HL-60 (cell line): ENCODE measurements around the gene ZNF613.

Experiments
- DNase-seq, 2 experiments: peaks; one replicate each; pipeline ENCODE4 v3.0.0-alpha.2; 2010 to 2020; ENCODE audit warnings: low read depth in 1 of 2, low spot score in 1 of 2
- H3K27ac ChIP-seq: fragments of 250-450 bp; sonication (Bioruptor Pico); replicated peaks from 2 replicates; pipeline ENCODE4 v1.5.1; 2020; ENCODE audit warnings: mild to moderate bottlenecking, moderate library complexity
- H3K27me3 ChIP-seq: fragments of 250-450 bp; sonication (Bioruptor Pico); 2 replicates; pipeline ENCODE4 v1.5.1; 2021; ENCODE audit warnings: mild to moderate bottlenecking, moderate library complexity; ENCODE audit not compliant: insufficient read depth, poor library complexity, severe bottlenecking
- H3K4me3 ChIP-seq: replicated peaks from 2 replicates; pipeline ENCODE4 v1.5.1; 2011; ENCODE audit warnings: mild to moderate bottlenecking, control low read depth, low read length; ENCODE audit not compliant: insufficient read depth
- CTCF ChIP-seq: IDR thresholded peaks from one replicate; pipeline ENCODE4 v1.5.1; 2011; ENCODE audit warnings: low read length, control low read depth, inconsistent platforms; ENCODE audit not compliant: insufficient read depth
- GABPA ChIP-seq: IDR thresholded peaks from 2 replicates; pipeline ENCODE4 v1.6.1; 2012; ENCODE audit warnings: low read depth
- POLR2AphosphoS5 ChIP-seq: IDR thresholded peaks from 2 replicates; pipeline ENCODE4 v1.6.1; 2012; ENCODE audit warnings: low read depth
- REST ChIP-seq: IDR thresholded peaks from 2 replicates; pipeline ENCODE4 v1.6.1; 2012; ENCODE audit warnings: low read depth; ENCODE audit not compliant: insufficient replicate concordance
- SPI1 ChIP-seq: IDR thresholded peaks from 2 replicates; pipeline ENCODE4 v1.6.1; 2012; ENCODE audit warnings: low read depth, mild to moderate bottlenecking, borderline replicate concordance

Gene ZNF613

GRCh38 chr19:51938936-51939335 is 11.7 kb downstream of the ZNF613 start:
- TF ChIP-seq POLR2AphosphoS5 (no peak), CTCF (no peak), SPI1 (no peak), REST (no peak), GABPA (no peak)
- no peaks in the 10 kb centered on the region for H3K27me3 ChIP-seq
- H3K4me3 ChIP-seq, result no peak overlapping the region
- no peak overlapping the region for H3K27ac ChIP-seq
- no peak for DNase-seq

GRCh38 chr19:51944798-51945552 is 17.7 kb downstream of the ZNF613 start:
- TF ChIP-seq CTCF (no peak), SPI1 (no peak), REST (no peak), POLR2AphosphoS5 (no peak), GABPA (no peak)
- no peak for DNase-seq
- no peaks in the 10 kb centered on the region for H3K27me3 ChIP-seq
- no peak overlapping the region for H3K4me3 ChIP-seq
- H3K27ac ChIP-seq, result no peak overlapping the region

GRCh38 chr19:51946602-51947001 is 19.3 kb downstream of the ZNF613 start:
- Histone ChIP-seq H3K27me3 (no peaks in the 10 kb centered on the region), H3K4me3 (no peak overlapping the region), H3K27ac (no peak overlapping the region)
- TF ChIP-seq POLR2AphosphoS5 (no peak), SPI1 (no peak), REST (no peak), GABPA (no peak), CTCF (no peak)
- DNase-seq, result no peak
